ENCODE measurements around the gene FUT9.
"Not testable (repeated sequence)": the region's sequence is repeated elsewhere in the genome, so short reads cannot be mapped to it uniquely, and the experiment has no call there.

The FUT9 gene

GRCh38 chr6:96194675-96195074, 178.9 kb downstream of the FUT9 start:
- DNase-seq = no peak

GRCh38 chr6:96195272-96195671, 179.5 kb downstream of the FUT9 start:
- no peak for DNase-seq

- DNase-seq = no peak
Measured at GRCh38 chr6:96196633-96197032, 180.9 kb downstream of the FUT9 start.

GRCh38 chr6:96197241-96197640, 181.5 kb downstream of the FUT9 start:
- no peak for DNase-seq

GRCh38 chr6:96202571-96202970, 186.8 kb downstream of the FUT9 start:
- DNase-seq = no peak

GRCh38 chr6:96211341-96211740, 195.6 kb downstream of the FUT9 start:
- DNase-seq = no peak

GRCh38 chr6:96212066-96212465, 196.3 kb downstream of the FUT9 start:
- no peak for DNase-seq

GRCh38 chr6:96213784-96214183, 198.0 kb downstream of the FUT9 start:
- no peak for DNase-seq

GRCh38 chr6:96223695-96224094, 207.9 kb downstream of the FUT9 start:
- no peak for DNase-seq

- DNase-seq = no peak
Measured at GRCh38 chr6:96227135-96227534, 211.4 kb downstream of the FUT9 start.

- DNase-seq = no peak
Measured at GRCh38 chr6:96234444-96234843, 218.7 kb downstream of the FUT9 start.

GRCh38 chr6:96235927-96236326, 220.2 kb downstream of the FUT9 start:
- DNase-seq = no peak

- no peak for DNase-seq
Measured at GRCh38 chr6:96236471-96236870, 220.7 kb downstream of the FUT9 start.

GRCh38 chr6:96237638-96238347, 222.0 kb downstream of the FUT9 start:
- no peak for DNase-seq

- DNase-seq = no peak
Measured at GRCh38 chr6:96246563-96246962, 230.8 kb downstream of the FUT9 start.

GRCh38 chr6:96249755-96250154, 234.0 kb downstream of the FUT9 start:
- no peak for DNase-seq

GRCh38 chr6:96257751-96258150, 242.0 kb downstream of the FUT9 start:
- DNase-seq = no peak

GRCh38 chr6:96260787-96261430, 245.1 kb downstream of the FUT9 start:
- DNase-seq = not testable (repeated sequence)

Data from femur (tissue), 1 donor.